HuH-7 (cell line): ENCODE data around the gene VAPA.
A peak's percentile ranks its signal among the peaks of the same experiment; 100 is the strongest.

Experiments used
- DNase-seq: peaks from one replicate; pipeline ENCODE4 v3.0.0; 2011; ENCODE audit warnings: low spot score

Gene VAPA

DNA sequence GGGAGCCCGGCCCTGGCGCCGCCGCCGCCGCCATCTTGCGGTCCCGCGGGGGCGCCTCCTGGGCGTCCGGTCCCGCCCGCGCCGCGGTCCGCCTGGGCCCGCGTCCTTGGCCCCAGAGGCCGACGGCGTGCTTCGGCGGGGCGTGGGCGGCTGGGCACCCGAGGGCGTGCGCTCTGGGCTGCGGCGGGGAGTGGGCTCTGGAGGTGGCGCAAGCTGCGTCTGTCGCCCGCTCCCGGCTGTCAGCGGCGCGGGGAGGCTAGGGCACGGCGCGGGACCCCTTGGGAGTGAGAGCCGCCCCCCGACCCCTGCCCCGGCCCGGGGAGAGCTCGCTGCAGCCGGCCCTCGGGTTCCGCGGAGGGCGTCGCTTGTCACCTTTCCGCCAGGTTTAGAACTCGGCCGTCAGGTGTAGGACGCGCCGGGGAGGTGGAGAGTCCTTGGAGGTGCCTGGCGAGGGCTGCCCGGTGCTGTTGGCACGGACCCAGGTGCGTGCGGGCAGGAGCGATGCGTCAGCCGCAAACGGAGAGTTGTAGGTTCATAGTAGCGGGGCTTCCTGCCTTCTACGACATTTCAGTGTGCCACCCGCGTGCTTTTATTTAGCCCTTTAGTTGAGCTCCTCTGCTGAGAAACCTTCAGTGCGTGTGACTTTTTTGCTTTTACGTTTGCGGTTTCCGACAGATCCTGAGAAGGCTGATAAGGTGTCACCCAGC is 921 bp downstream of the VAPA start:
- DNase-seq: peak; percentile 32

GRCh38 chr18:9915291-9916076 is 1.7 kb downstream of the VAPA start:
- no peak for DNase-seq

DNA sequence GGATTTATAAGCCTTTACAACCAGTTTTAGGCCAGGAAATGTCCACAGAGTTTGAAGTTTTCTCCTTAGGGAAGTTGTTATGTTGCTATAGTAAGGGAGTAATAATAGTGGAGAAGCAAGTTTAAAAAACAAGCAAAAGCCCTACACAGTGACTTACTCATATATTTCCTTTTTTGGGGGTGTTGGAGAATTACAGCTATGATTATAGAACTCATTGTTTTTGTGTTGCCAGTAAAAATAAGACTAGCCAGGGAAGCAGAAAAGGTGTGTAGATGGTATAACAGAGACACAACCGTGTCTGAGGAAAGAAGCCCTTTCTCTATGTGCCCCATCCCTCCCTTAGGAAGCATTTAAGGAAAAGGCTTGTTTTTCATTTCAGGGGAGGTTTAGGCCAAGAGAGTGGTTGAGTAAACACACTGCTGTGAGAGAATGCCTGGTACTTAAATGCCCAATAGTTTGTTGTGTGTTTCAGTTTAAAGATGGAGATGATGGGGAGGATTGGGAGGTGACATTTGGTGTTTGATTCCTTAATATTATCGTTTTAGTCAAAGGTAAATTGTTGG is 2.3 kb downstream of the VAPA start:
- DNase-seq: no peak

- DNase-seq: no peak
These were observed 3.0 kb downstream of the VAPA start for GRCh38 chr18:9916808-9917207.

- no peak for DNase-seq
These were observed 4.3 kb downstream of the VAPA start for GRCh38 chr18:9918016-9918680.

DNA sequence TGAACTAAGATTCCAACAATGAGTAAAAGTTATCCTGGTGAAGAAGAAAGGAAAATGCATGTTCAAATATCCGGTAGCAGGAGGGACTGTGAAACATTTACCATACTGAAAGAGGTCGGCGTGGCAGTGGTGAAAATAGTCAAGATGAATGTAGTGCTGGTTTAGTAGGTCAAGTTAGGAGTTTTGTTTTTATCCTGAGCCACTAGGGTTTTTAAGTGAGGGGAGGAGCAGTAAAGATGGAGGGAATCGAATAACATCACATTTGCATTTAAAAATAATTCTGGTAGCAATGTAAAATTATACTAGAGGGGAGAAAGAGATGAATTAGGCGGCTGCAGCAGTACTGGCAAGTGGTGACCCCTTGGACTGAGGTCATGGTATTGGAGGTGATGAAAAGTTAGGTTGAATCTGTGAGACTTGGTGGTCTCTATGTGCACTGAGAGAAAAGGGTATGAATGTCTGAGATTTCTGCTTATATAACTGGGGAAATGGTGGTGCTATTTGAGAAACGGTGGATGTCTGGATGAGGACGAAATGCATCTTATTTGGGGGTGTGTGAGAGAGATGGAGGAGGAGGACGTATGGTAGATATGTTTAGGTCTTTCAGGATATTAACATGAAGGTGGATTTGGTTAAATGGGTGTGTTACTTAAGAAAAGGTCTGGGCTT is 5.9 kb downstream of the VAPA start:
- DNase-seq: no peak

GRCh38 chr18:9922592-9923311 is 8.9 kb downstream of the VAPA start:
- no peak for DNase-seq

- no peak for DNase-seq
These were observed 10.6 kb downstream of the VAPA start for GRCh38 chr18:9924371-9924943.

DNA sequence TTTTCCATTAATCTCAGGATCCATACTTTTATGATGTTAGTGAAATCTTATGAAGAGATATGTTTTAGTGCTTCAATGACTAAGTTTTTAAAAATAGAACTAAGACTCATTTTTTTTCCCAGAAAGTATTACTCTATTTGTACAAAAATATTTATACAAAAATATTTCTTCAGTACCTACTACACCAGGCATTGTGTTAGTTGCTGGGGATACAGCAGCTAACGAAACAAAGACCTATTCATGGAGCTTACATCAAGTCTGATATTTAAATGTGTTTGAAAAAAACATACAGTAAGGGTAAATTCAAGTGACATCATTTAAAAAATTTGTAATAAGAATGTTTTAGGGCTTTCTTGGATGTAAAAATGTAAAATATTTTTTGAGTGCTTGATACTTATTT is 11.6 kb downstream of the VAPA start:
- DNase-seq: no peak

GRCh38 chr18:9925795-9926194 is 12.0 kb downstream of the VAPA start:
- DNase-seq: no peak

DNA sequence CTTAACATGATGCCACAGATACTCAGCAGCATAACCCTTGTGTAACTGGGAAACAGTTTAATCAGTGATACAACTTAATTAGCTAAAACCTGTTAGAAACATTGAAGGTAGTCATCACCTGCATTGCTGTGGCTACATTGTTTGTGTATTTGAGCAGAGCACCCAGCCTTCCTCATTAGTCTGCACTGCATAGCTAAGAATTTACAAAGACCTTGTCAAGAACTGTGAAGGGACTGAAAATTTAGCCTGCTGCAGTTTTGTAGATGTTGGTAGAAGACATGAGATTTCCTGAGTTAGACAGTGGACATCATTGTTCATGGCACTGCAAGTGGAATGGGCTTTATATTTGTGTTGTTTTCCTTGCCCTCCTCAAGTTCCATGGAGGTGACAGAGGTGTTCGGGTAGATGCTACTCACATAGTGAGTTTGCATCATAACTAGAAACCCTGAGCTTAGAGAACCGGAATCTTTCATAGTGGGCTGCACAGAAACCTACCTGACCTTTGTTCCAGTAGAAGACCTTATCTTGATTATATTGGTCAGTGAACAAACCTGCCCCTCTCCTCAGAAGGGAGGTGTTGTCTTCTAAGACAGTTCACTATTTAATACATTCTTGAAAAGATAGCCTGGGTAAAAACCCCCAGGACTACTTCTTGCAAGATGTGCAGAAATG is 12.5 kb downstream of the VAPA start:
- DNase-seq: no peak

DNA sequence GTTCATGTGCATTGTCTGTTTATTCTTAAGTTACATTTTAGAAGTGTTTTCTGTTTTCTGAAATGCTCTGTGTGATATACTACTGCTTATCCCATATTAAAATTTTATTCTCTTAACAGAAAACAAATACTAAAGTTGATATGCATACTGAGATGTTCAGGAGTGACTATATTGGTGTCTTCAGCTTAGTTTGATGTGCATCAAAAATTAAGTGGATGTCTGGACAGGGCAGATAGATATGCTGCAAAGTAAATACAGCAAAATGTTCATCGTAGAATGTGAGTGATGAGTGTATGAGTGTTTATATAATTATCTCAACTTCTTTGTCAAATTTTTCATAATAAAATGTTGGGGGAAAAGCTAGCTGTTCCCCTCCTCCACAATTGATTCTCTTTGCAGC is 13.2 kb downstream of the VAPA start:
- DNase-seq: no peak

- DNase-seq: no peak
These were observed 13.7 kb downstream of the VAPA start for GRCh38 chr18:9927392-9928063.

DNA sequence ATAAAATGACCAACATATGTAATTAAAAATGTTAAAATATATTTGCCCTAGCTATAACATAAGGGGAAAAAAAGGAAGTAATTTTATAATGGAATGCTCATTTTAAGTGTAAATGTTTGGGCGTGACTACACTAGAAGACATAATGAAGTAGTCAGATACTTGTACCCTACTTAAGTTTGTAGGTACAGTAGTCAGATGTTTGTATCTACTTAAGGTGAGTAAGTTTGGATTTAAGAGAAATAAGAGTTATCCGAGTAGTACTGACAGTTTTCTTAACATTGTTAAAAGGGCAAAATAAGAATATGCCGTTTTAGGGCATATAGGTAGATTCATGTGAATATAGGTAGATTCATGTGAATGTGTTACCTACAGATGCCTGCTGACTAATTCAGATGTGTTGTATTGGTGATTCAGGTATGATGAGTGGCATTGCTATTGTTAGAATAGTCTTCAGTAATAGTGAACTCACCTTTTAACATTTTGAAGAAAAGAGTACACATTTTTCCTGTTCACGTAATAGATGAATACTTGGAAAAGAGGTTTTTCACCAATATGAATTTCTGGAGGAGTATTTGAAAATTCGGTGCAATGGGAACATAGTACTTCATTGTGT is 14.9 kb downstream of the VAPA start:
- no peak for DNase-seq

GRCh38 chr18:9930299-9930884 is 16.6 kb downstream of the VAPA start:
- DNase-seq: no peak

- no peak for DNase-seq
These were observed 17.3 kb downstream of the VAPA start for GRCh38 chr18:9931146-9931545.

DNA sequence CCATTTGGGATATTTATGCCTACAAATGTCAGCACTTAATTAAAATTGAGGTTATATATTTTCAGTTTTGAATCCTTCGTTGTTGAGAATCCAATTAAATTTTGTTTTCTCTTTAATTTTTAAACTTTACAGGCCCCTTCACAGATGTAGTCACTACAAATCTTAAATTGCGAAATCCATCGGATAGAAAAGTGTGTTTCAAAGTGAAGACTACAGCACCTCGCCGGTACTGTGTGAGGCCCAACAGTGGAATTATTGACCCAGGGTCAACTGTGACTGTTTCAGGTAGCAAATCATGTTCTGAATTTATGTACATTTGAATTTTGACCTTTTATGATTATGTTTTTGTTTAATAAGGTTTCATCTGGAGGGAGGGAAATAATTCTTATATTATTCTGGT is 17.9 kb downstream of the VAPA start:
- DNase-seq: no peak

- no peak for DNase-seq
These were observed 20.0 kb downstream of the VAPA start for GRCh38 chr18:9933865-9934264.

DNA sequence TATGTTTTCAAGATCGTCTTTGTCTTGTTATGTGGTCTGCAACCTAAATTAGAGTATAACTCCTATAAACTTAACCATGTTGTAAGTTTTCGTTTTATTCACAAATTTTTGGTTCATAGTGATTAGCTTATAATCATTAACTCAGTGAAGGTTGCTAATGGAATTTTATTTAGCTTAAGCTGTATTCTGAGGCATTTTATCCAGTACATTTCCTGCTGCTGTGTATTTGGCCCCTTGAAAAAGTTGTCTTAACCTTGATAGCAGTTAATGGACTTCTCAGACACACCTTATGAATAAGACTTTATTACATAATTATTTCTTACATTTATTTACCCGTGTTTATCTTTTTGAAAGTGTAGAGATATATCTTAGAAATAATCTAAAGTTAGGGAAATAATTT is 20.5 kb downstream of the VAPA start:
- no peak for DNase-seq
